ENCODE measurements around the gene MAP2K7. TPM values are rescaled to one million over a fixed set of nuclear protein-coding genes. Genes with fewer than 3 reads are reported as not detected.
"Not testable (repeated sequence)": the region's sequence is repeated elsewhere in the genome, so short reads cannot be mapped to it uniquely, and the experiment has no call there.

Gene MAP2K7
- total RNA-seq, 1 donor from 2014 or later = 45.2 TPM

- intact Hi-C loops (cut with micrococcal nuclease) = no loop called here
These were observed 21.8 kb upstream of the MAP2K7 start for GRCh38 chr19:7881910-7882309.

GRCh38 chr19:7883105-7883504, 20.6 kb upstream of the MAP2K7 start:
- intact Hi-C loops (cut with micrococcal nuclease) = no loop called here

GRCh38 chr19:7883796-7884570, 19.7 kb upstream of the MAP2K7 start:
- intact Hi-C loops (cut with micrococcal nuclease) = no loop called here

- intact Hi-C loops (cut with micrococcal nuclease) = no loop called here
These were observed 17.9 kb upstream of the MAP2K7 start for GRCh38 chr19:7885818-7886217.

- intact Hi-C loops (cut with micrococcal nuclease) = no loop called here
These were observed 16.1 kb upstream of the MAP2K7 start for GRCh38 chr19:7887408-7888144.

- intact Hi-C loops (cut with micrococcal nuclease) = no loop called here
These were observed 15.4 kb upstream of the MAP2K7 start, which contains the start of gene LRRC8E for GRCh38 chr19:7888145-7888825. Gene LRRC8E (plus strand): TSS chr19:7888510. CDS start chr19:7895604, 7,094 bp downstream.

- intact Hi-C loops (cut with micrococcal nuclease) = no loop called here
These were observed 14.9 kb upstream of the MAP2K7 start for GRCh38 chr19:7888826-7889217.

- intact Hi-C loops (cut with micrococcal nuclease) = not testable (repeated sequence)
These were observed 10.1 kb upstream of the MAP2K7 start for GRCh38 chr19:7893362-7894101.

- intact Hi-C loops (cut with micrococcal nuclease) = no loop called here
These were observed 8.9 kb upstream of the MAP2K7 start for GRCh38 chr19:7894612-7895309.

- intact Hi-C loops (cut with micrococcal nuclease) = no loop called here
These were observed 8.1 kb upstream of the MAP2K7 start for GRCh38 chr19:7895565-7895964.

GRCh38 chr19:7897292-7897691, 6.4 kb upstream of the MAP2K7 start:
- intact Hi-C loops (cut with micrococcal nuclease) = no loop called here

GRCh38 chr19:7898967-7899366, 4.7 kb upstream of the MAP2K7 start:
- intact Hi-C loops (cut with micrococcal nuclease) = no loop called here

- intact Hi-C loops (cut with micrococcal nuclease) = loop anchor here (5.0 kb wide), 1 partner anchor 73 kb away; no protein-coding TSS in a partner anchor
These were observed 3.8 kb upstream of the MAP2K7 start for GRCh38 chr19:7899751-7900378.

GRCh38 chr19:7900401-7900870, 3.2 kb upstream of the MAP2K7 start:
- intact Hi-C loops (cut with micrococcal nuclease) = loop anchor here (5.0 kb wide), 1 partner anchor 73 kb away; no protein-coding TSS in a partner anchor

GRCh38 chr19:7900931-7901330, 2.7 kb upstream of the MAP2K7 start:
- intact Hi-C loops (cut with micrococcal nuclease) = loop anchor here (5.0 kb wide), 1 partner anchor 74 kb away; no protein-coding TSS in a partner anchor

- intact Hi-C loops (cut with micrococcal nuclease) = loop anchor here (5.0 kb wide), 1 partner anchor 74 kb away; no protein-coding TSS in a partner anchor
These were observed 2.3 kb upstream of the MAP2K7 start for GRCh38 chr19:7901337-7901736.

- intact Hi-C loops (cut with micrococcal nuclease) = loop anchor here (1.0 to 5.0 kb wide), 4 partner anchors 17 to 76 kb away; partner anchors contain the start of genes SNAPC2 and TIMM44
These were observed 857 bp upstream of the MAP2K7 start for GRCh38 chr19:7902796-7903243.

GRCh38 chr19:7904074-7905020, 670 bp downstream of the MAP2K7 start:
- intact Hi-C loops (cut with micrococcal nuclease) = loop anchor here (5.0 kb wide), 1 partner anchor 77 kb away; no protein-coding TSS in a partner anchor

Measured in T-helper 2 cell treated with Interferon-gamma antibody and Interleukin-4, amounts not matched to agents 100 ng/mL and 5 ng/mL, for 36 hours (primary cell).